Endodermal cell (in vitro differentiated cells): ENCODE data around the gene KDM1B. TPM values are rescaled to one million over a fixed set of nuclear protein-coding genes. Genes with fewer than 3 reads are reported as not detected.

ENCODE experiments used
- DNase-seq: peaks from one replicate; pipeline ENCODE4 v3.0.0-alpha.2; 2017
- H3K27ac ChIP-seq: 2 replicates; pipeline ENCODE4 v1.5.1; 2013; ENCODE audit warnings: mild to moderate bottlenecking, low read depth, low read length, moderate library complexity
- H3K27me3 ChIP-seq: 2 replicates; pipeline ENCODE4 v1.6.1; 2013; ENCODE audit warnings: mild to moderate bottlenecking, low read length, moderate library complexity; ENCODE audit not compliant: insufficient read depth, control insufficient read depth, poor library complexity, severe bottlenecking
- H3K36me3 ChIP-seq: 2 replicates; pipeline ENCODE4 v1.7.0; 2013; ENCODE audit warnings: mild to moderate bottlenecking, low read length, moderate library complexity; ENCODE audit not compliant: control insufficient read depth, insufficient read depth
- H3K4me1 ChIP-seq: one replicate; pipeline ENCODE4 v1.7.0; 2013; ENCODE audit warnings: low read length; ENCODE audit not compliant: control insufficient read depth, insufficient read depth
- H3K4me3 ChIP-seq: 2 replicates; pipeline ENCODE4 v1.5.1; 2013; ENCODE audit warnings: mild to moderate bottlenecking, low read length, moderate library complexity
- H3K9ac ChIP-seq: 2 replicates; pipeline ENCODE4 v1.6.1; 2013; ENCODE audit warnings: mild to moderate bottlenecking, low read length, moderate library complexity; ENCODE audit not compliant: poor library complexity, severe bottlenecking; ENCODE audit errors: extremely low read depth
- H3K9me3 ChIP-seq: 2 replicates; pipeline ENCODE4 v1.6.1; 2013; ENCODE audit warnings: mild to moderate bottlenecking, low read length, moderate library complexity; ENCODE audit not compliant: control insufficient read depth
- H3K27ac Mint-ChIP-seq: 2 replicates; pipeline ENCODE4 v1.8.0; 2020; ENCODE audit warnings: mixed read lengths
- H3K27me3 Mint-ChIP-seq: 2 replicates; pipeline ENCODE4 v1.8.0; 2021; ENCODE audit warnings: mild to moderate bottlenecking, mixed read lengths; ENCODE audit not compliant: insufficient read depth
- H3K36me3 Mint-ChIP-seq: 2 replicates; pipeline ENCODE4 v1.8.0; 2020; ENCODE audit warnings: low read depth, mixed read lengths
- H3K4me1 Mint-ChIP-seq: 2 replicates; pipeline ENCODE4 v1.8.0; 2020; ENCODE audit warnings: mixed read lengths
- H3K4me3 Mint-ChIP-seq: 2 replicates; pipeline ENCODE4 v1.8.0; 2020; ENCODE audit warnings: mild to moderate bottlenecking, moderate library complexity, mixed read lengths
- H3K9me3 Mint-ChIP-seq: 2 replicates; pipeline ENCODE4 v1.8.0; 2020; ENCODE audit warnings: mild to moderate bottlenecking, mixed read lengths
- CTCF ChIP-seq: fragments of 200-600 bp; sonication (generic); conservative IDR thresholded peaks from 2 replicates; pipeline ENCODE4 v1.5.0; 2021; ENCODE audit warnings: antibody characterized with exemption, mild to moderate bottlenecking
- WGBS, 2 experiments: methylation state at CpG; one replicate each; pipeline versions ENCODE4 v1.1.5 to v1.1.7; 2013; ENCODE audit warnings: missing lambda C conversion rate in 2 of 2, mixed read lengths in 1 of 2; ENCODE audit not compliant: insufficient coverage in 1 of 2, insufficient read length in 1 of 2; 5-methylcytosine and 5-hydroxymethylcytosine counted together
- total RNA-seq, 2 donors: library from RNA; stranded (reverse); fragmentation: NEBNext Ultra II Directional in 1 of 2; extraction: Animal tissue kit (Norgen Biotek cat#: 25700) in 1 of 2; gene quantifications; 2 replicates in 1 of 2; 3 replicates in 1 of 2; pipeline ENCODE4 v1.2.1, GENCODE V29; 2021

KDM1B gene
- total RNA-seq, 2 donors from 2014 or later: 7.7 to 9.3 TPM

- Mint-ChIP-seq H3K27me3 (peaks cover 3% of the 10 kb centered on the region), H3K9me3 (no peaks in the 10 kb centered on the region)
These were observed 109.7 kb downstream of the KDM1B start for GRCh38 chr6:18264923-18265377.

GRCh38 chr6:18265787-18266522 lies 110.7 kb downstream of the KDM1B start:
- 94 to 97% methylated on average over 8 to 14 of the region's 14 CpGs for WGBS, 2 experiments
- H3K4me3 Mint-ChIP-seq: peak overlapping the region; percentile 84
- no peaks in the 10 kb centered on the region for H3K36me3 ChIP-seq
- peaks cover 17% of the 10 kb centered on the region for H3K36me3 Mint-ChIP-seq
- DNase-seq: no peak
- peaks cover 23% of the 10 kb centered on the region for H3K4me1 Mint-ChIP-seq
- H3K27ac Mint-ChIP-seq: no peak overlapping the region
- no peaks in the 10 kb centered on the region for H3K27me3 ChIP-seq
- no peaks in the 10 kb centered on the region for H3K9me3 Mint-ChIP-seq
- H3K9ac ChIP-seq: no peak overlapping the region
- TF ChIP-seq CTCF: no peak
- H3K4me3 ChIP-seq: peak overlapping the region; percentile 83
- H3K27ac ChIP-seq: no peak overlapping the region
- peaks cover 3% of the 10 kb centered on the region for H3K27me3 Mint-ChIP-seq
- peaks cover 10% of the 10 kb centered on the region for H3K9me3 ChIP-seq
- peaks cover under 1% of the 10 kb centered on the region for H3K4me1 ChIP-seq

More at GRCh38 chr6:18264923-18265377, 109.7 kb downstream of the KDM1B start:
- H3K27ac Mint-ChIP-seq: peak overlapping the region; percentile 81
- peaks cover 8% of the 10 kb centered on the region for H3K36me3 ChIP-seq
- peaks cover 23% of the 10 kb centered on the region for H3K36me3 Mint-ChIP-seq
- peaks cover 2% of the 10 kb centered on the region for H3K4me1 ChIP-seq
- H3K27me3 ChIP-seq: no peaks in the 10 kb centered on the region
- no peak for DNase-seq
- peak overlapping the region; percentile 41 for H3K9ac ChIP-seq
- H3K4me1 Mint-ChIP-seq: peaks cover 30% of the 10 kb centered on the region
- TF ChIP-seq CTCF: no peak
- H3K9me3 ChIP-seq: peaks cover 10% of the 10 kb centered on the region
- H3K4me3 ChIP-seq: peak overlapping the region; percentile 83
- H3K4me3 Mint-ChIP-seq: peak overlapping the region; percentile 84
- H3K27ac ChIP-seq: peak overlapping the region; percentile 65
- 8 to 14% methylated on average over 8 to 11 of the region's 11 CpGs for WGBS, 2 experiments

GRCh38 chr6:18266523-18266912 lies 111.3 kb downstream of the KDM1B start:
- Mint-ChIP-seq H3K27ac (no peak overlapping the region), H3K36me3 (peaks cover 15% of the 10 kb centered on the region), H3K4me1 (peaks cover 19% of the 10 kb centered on the region), H3K27me3 (peaks cover 3% of the 10 kb centered on the region), H3K9me3 (no peaks in the 10 kb centered on the region), H3K4me3 (no peak overlapping the region)
- peaks cover 10% of the 10 kb centered on the region for H3K9me3 ChIP-seq
- WGBS, 2 experiments: 95 to 97% methylated on average over 6 to 11 of the region's 11 CpGs
- no peaks in the 10 kb centered on the region for H3K36me3 ChIP-seq
- no peak for DNase-seq
- no peaks in the 10 kb centered on the region for H3K27me3 ChIP-seq
- TF ChIP-seq CTCF: no peak
- H3K4me3 ChIP-seq: no peak overlapping the region
- H3K9ac ChIP-seq: no peak overlapping the region
- H3K27ac ChIP-seq: no peak overlapping the region
- H3K4me1 ChIP-seq: no peaks in the 10 kb centered on the region
